Pancreas (tissue), 10 donors: ENCODE data around the gene LITAF. TPM values are rescaled to one million over a fixed set of nuclear protein-coding genes. Genes with fewer than 3 reads are reported as not detected.

Experiments
- ATAC-seq, 4 donors: fragments of 200-7000 bp; cut with Tn5 transposase; one replicate each; pipeline versions ENCODE4 v1.8.0 to v1.9.1; 2020; ENCODE audit warnings: mild to moderate bottlenecking in 4 of 4, moderate library complexity in 4 of 4
- DNase-seq, 6 donors: peaks; one replicate each; pipeline ENCODE4 v3.0.0-alpha.2; 2020
- FAIRE-seq: peaks from 2 replicates; lab custom pipeline; 2012; peaks lifted over from hg19 to GRCh38; lab: Jason Lieb, UNC
- H3K27ac ChIP-seq, 4 donors: fragments of 200-600 bp; sonication (generic); 1 replicate in 3 of 4; 2 replicates in 1 of 4; pipeline versions ENCODE4 v1.5.0 to v1.8.0; 2020
- H3K27me3 ChIP-seq, 4 donors: fragments of 200-600 bp; one replicate each; pipeline ENCODE4 v1.8.0; 2021
- H3K36me3 ChIP-seq, 3 donors: fragments of 200-600 bp; sonication (generic) in 1 of 3; one replicate each; pipeline versions ENCODE4 v1.5.0 to v1.8.0; 2020 to 2021
- H3K4me1 ChIP-seq, 3 donors: fragments of 200-600 bp; one replicate each; pipeline ENCODE4 v1.8.0; 2021
- H3K4me3 ChIP-seq, 4 donors: fragments of 200-600 bp; sonication (generic) in 2 of 4; one replicate each; pipeline versions ENCODE4 v1.5.0 to v1.8.0; 2020 to 2021
- H3K9me3 ChIP-seq, 4 donors: fragments of 200-600 bp; one replicate each; pipeline ENCODE4 v1.8.0; 2021
- CTCF ChIP-seq, 4 donors: fragments of 200-600 bp; sonication (generic) in 3 of 4; IDR thresholded peaks; one replicate each; pipeline versions ENCODE4 v1.5.0 to v1.8.0; 2021; ENCODE audit warnings: antibody characterized with exemption in 4 of 4
- WGBS, 2 donors: extraction: QIAGEN DNeasy Blood & Tissue Kit; methylation state at CpG; one replicate each; pipeline ENCODE4 v1.1.7; 2013; 5-methylcytosine and 5-hydroxymethylcytosine counted together
- intact Hi-C, 3 donors: fragments of 100-400 bp; cut with DNase I; formaldehyde crosslinking; loops; one replicate each; pipeline versions ENCODE4 v1.11.1 to v1.14.2; 2022
- polyA plus RNA-seq, 2 donors: library from polyadenylated mRNA; stranded (reverse); fragments of 200-250 nt; gene quantifications; one replicate each; pipeline ENCODE4 v1.2.3, GENCODE V29; 2013
- total RNA-seq, 6 donors: library from RNA; stranded (reverse); fragmentation: NEBNext Ultra II Directional in 4 of 6; extraction: Animal tissue kit (Norgen Biotek cat#: 25700) in 4 of 6; gene quantifications; one replicate each; pipeline versions ENCODE4 v1.2.1 to v1.2.4, GENCODE V29; 2021 to 2023
- donor health status: healthy with polysubstance abuse.
- donor health status: DM: no; HTN: no; CAD: no; lungs with moderate emphysema.
- donor health status: DM: no; HTN: no; CAD: no.
- donor health status: control.
- donor health status: control.
- donor health status: Bipolar disorder and iron deficiency.
- donor health status: DM: yes; HTN: yes; CAD: no.
- donor health status: DM: no; HTN: no; CAD: no.
- donor health status: DM: no; HTN: no; CAD: no.
- donor health status: DM: yes; HTN: yes; CAD: no.

Gene LITAF
- total and polyA plus RNA-seq, 8 donors: 17.6 to 85.3 (median 32.3) TPM

- 92 to 94% methylated on average over 6 of the region's 6 CpGs for WGBS, 2 donors
- peaks cover 4 to 15% (median 8%) of the 10 kb centered on the region in 3 donors for H3K4me1 ChIP-seq
- no peaks in the 10 kb centered on the region for H3K9me3 ChIP-seq
- DNase-seq: no peak
- intact Hi-C loops: no loop called here
- FAIRE-seq: no peak
- no peak overlapping the region for H3K4me3 ChIP-seq
- TF ChIP-seq CTCF (IDR thresholded peaks at IDR 0.05): no peak
- ATAC-seq: no peak
- H3K27ac ChIP-seq: no peak overlapping the region
- H3K27me3 ChIP-seq: no peaks in the 10 kb centered on the region
- H3K36me3 ChIP-seq: no peaks in the 10 kb centered on the region
Observed at GRCh38 chr16:11634312-11634711, 47.6 kb upstream of the LITAF start.

- H3K27ac ChIP-seq: peak overlapping the region in 2 of 4 donors; percentile 57 to 59
- H3K27me3 ChIP-seq: no peaks in the 10 kb centered on the region
- no peak for DNase-seq
- no peak for ATAC-seq
- WGBS, 2 donors: 77 to 80% methylated on average over 3 of the region's 3 CpGs
- no peak for FAIRE-seq
- no peaks in the 10 kb centered on the region for H3K9me3 ChIP-seq
- no peaks in the 10 kb centered on the region for H3K36me3 ChIP-seq
- intact Hi-C loops: no loop called here
- peaks cover 4 to 15% (median 8%) of the 10 kb centered on the region in 3 donors for H3K4me1 ChIP-seq
- no peak overlapping the region for H3K4me3 ChIP-seq
- TF ChIP-seq CTCF (IDR thresholded peaks at IDR 0.05): no peak
Observed at GRCh38 chr16:11633113-11633512, 46.4 kb upstream of the LITAF start.

DNA sequence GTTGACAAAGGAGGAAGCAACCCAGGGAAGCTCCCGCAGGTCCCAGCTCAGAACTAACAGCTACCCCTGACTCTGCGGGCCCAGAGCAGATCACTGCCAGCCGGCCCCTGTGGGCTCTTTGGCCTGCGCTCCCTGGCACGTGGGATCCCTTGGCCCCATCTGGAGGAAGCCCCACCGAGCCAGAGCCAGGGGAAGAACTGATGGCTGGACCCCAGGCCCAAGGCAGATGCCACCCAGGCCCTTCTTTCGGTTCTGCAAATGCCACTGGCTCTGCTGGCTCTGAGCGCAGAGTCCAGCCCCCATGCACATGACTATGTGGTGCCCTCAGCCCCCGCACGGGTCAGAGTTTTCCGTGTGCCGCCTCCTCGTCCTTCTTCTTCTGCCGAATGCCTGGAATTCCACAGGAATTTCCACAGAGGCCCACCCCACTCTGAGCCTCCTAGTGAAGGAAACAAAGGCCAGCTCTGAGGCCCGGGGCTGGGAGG, 45.8 kb upstream of the LITAF start:
- FAIRE-seq: no peak
- peak in 2 of 4 donors; percentile 33 to 53 for ATAC-seq
- intact Hi-C loops: no loop called here
- Histone ChIP-seq H3K36me3 (no peaks in the 10 kb centered on the region), H3K9me3 (no peaks in the 10 kb centered on the region), H3K27ac (peak overlapping the region in 2 of 4 donors; percentile 57 to 59), H3K4me1 (peaks cover 4 to 15% (median 8%) of the 10 kb centered on the region in 3 donors), H3K27me3 (no peaks in the 10 kb centered on the region), H3K4me3 (no peak overlapping the region)
- TF ChIP-seq CTCF (IDR thresholded peaks at IDR 0.05): no peak
- DNase-seq: peak in 3 of 6 donors; percentile 43 to 55 (median 47)
- WGBS, 2 donors: 69 to 70% methylated on average over 15 of the region's 15 CpGs

DNA sequence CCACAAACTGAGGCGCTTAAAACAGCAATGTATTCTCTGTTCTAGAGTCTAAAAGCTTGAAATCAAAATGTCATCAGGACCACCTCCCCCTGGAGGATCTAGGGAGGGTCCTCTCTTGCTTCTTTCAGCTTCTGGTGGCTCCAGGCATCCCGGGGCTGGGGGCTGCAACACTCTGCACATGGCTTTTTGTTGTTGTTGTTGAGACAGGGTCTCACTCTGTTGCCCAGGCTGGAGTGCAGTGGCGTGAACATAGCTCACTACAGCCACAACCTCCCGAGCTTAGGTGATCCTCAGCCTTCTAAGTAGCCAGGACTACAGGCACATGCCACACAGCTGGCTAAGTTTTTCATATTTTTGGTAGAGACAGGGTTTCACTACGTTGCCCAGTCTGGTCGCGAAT, 44.5 kb upstream of the LITAF start:
- intact Hi-C loops: no loop called here
- Histone ChIP-seq H3K9me3 (no peaks in the 10 kb centered on the region), H3K36me3 (no peaks in the 10 kb centered on the region), H3K27ac (no peak overlapping the region), H3K27me3 (no peaks in the 10 kb centered on the region), H3K4me3 (no peak overlapping the region), H3K4me1 (peaks cover 0 to 9% (median 4%) of the 10 kb centered on the region in 3 donors)
- TF ChIP-seq CTCF (IDR thresholded peaks at IDR 0.05): no peak
- ATAC-seq (no peak), FAIRE-seq (no peak), DNase-seq (no peak)
- 81 to 93% methylated on average over 7 of the region's 7 CpGs for WGBS, 2 donors

DNA sequence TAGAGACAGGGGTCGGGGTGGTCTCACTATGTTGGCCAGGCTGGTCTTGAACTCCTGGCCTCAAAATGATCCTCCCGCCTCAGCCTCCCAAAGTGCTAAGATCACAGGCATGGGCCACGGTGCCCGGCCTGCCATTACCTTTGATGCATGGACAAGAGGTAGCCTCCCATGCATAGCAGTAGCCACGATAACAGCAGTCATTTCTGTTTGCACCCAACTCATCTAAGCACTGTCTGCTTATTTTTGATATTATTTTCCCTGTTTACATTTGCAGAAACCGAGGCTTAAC, 44.0 kb upstream of the LITAF start:
- TF ChIP-seq CTCF (IDR thresholded peaks at IDR 0.05): no peak
- no peaks in the 10 kb centered on the region for H3K36me3 ChIP-seq
- peaks cover 0 to 9% (median 4%) of the 10 kb centered on the region in 3 donors for H3K4me1 ChIP-seq
- no peak for DNase-seq
- WGBS, 2 donors: 73 to 81% methylated on average over 6 of the region's 6 CpGs
- H3K9me3 ChIP-seq: no peaks in the 10 kb centered on the region
- intact Hi-C loops: no loop called here
- no peak overlapping the region for H3K4me3 ChIP-seq
- H3K27ac ChIP-seq: no peak overlapping the region
- no peak for ATAC-seq
- no peaks in the 10 kb centered on the region for H3K27me3 ChIP-seq
- FAIRE-seq: no peak
